Measurements from ENCODE around the gene DCTN1. TPM values are rescaled to one million over a fixed set of nuclear protein-coding genes. Genes with fewer than 3 reads are reported as not detected.

DCTN1 gene
- total RNA-seq, 1 donor from 2014 or later, result 49.8 TPM

- DNase-seq (ENCODE audit: low spot score), result no peak
Observed at GRCh38 chr2:74414441-74414840, 34.3 kb upstream of the DCTN1 start.

GRCh38 chr2:74413001-74413698 is 33.0 kb upstream of the DCTN1 start:
- DNase-seq (ENCODE audit: low spot score), result peak; percentile 48

- DNase-seq (ENCODE audit: low spot score), result no peak
Observed at GRCh38 chr2:74407682-74408081, 27.6 kb upstream of the DCTN1 start.

GRCh38 chr2:74406035-74406434 is 25.9 kb upstream of the DCTN1 start:
- no peak for DNase-seq (ENCODE audit: low spot score)

- DNase-seq (ENCODE audit: low spot score), result no peak
Observed at GRCh38 chr2:74401891-74402290, 21.8 kb upstream of the DCTN1 start.

- DNase-seq (ENCODE audit: low spot score), result no peak
Observed at GRCh38 chr2:74399785-74400184, 19.7 kb upstream of the DCTN1 start.

GRCh38 chr2:74396149-74396548 is 16.0 kb upstream of the DCTN1 start:
- DNase-seq (ENCODE audit: low spot score), result no peak

- no peak for DNase-seq (ENCODE audit: low spot score)
Observed at GRCh38 chr2:74393525-74393924, 13.4 kb upstream of the DCTN1 start.

GRCh38 chr2:74392449-74392743 is 12.3 kb upstream of the DCTN1 start:
- DNase-seq (ENCODE audit: low spot score), result no peak

- peak; percentile 93 for DNase-seq (ENCODE audit: low spot score)
Observed at GRCh38 chr2:74391580-74392448, 11.7 kb upstream of the DCTN1 start.

GRCh38 chr2:74391209-74391579 is 11.1 kb upstream of the DCTN1 start:
- peak; percentile 30 for DNase-seq (ENCODE audit: low spot score)

- DNase-seq (ENCODE audit: low spot score), result no peak
Observed at GRCh38 chr2:74390606-74391005, 10.5 kb upstream of the DCTN1 start.

- DNase-seq (ENCODE audit: low spot score), result no peak
Observed at GRCh38 chr2:74387346-74387745, 7.2 kb upstream of the DCTN1 start.

GRCh38 chr2:74385396-74385795 is 5.3 kb upstream of the DCTN1 start:
- no peak for DNase-seq (ENCODE audit: low spot score)

- DNase-seq (ENCODE audit: low spot score), result no peak
Observed at GRCh38 chr2:74384051-74384450, 3.9 kb upstream of the DCTN1 start.

- DNase-seq (ENCODE audit: low spot score), result no peak
Observed at GRCh38 chr2:74383254-74383653, 3.1 kb upstream of the DCTN1 start.

- no peak for DNase-seq (ENCODE audit: low spot score)
Observed at GRCh38 chr2:74381751-74382150, 1.6 kb upstream of the DCTN1 start.

- no peak for DNase-seq (ENCODE audit: low spot score)
Observed at GRCh38 chr2:74378007-74378406, 2.1 kb downstream of the DCTN1 start.

GRCh38 chr2:74375838-74376237 is 4.3 kb downstream of the DCTN1 start:
- no peak for DNase-seq (ENCODE audit: low spot score)

GRCh38 chr2:74374509-74375205 is 5.5 kb downstream of the DCTN1 start:
- peak; percentile 85 for DNase-seq (ENCODE audit: low spot score)

GRCh38 chr2:74373985-74374384 is 6.1 kb downstream of the DCTN1 start:
- DNase-seq (ENCODE audit: low spot score), result no peak

GRCh38 chr2:74373221-74373676 is 6.9 kb downstream of the DCTN1 start:
- DNase-seq (ENCODE audit: low spot score), result no peak

- DNase-seq (ENCODE audit: low spot score), result no peak
Observed at GRCh38 chr2:74372674-74373073, 7.4 kb downstream of the DCTN1 start.
